ENCODE results near the gene COMMD10. TPM values are rescaled to one million over a fixed set of nuclear protein-coding genes. Genes with fewer than 3 reads are reported as not detected.

The COMMD10 gene
- total RNA-seq, 1 donor from 2014 or later, result 28.6 TPM

DNA sequence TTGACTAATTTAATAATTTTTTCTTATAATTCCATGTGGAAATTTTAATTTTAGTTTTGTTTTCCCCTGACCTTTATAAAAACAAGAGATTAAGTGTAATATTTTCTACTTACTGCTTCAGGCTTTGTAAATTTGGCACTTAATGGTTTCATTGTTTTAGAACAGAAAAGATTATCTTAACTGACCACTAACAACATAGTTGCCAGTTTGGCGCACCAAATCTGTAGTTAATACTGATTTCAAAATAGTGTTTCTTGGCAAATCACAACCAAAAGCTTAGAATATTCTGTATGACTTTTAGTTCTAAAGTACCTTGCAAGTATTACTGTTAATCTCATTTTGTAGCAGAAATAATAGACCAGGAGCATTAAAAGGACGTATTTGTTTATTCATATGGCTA is 124.3 kb downstream of the COMMD10 start:
- no peaks in the 10 kb centered on the region for H3K4me1 Mint-ChIP-seq (ENCODE audit: unreplicated experiment)
- H3K4me3 Mint-ChIP-seq, result no peak overlapping the region
- DNase-seq (ENCODE audit: extremely low spot score, unreplicated experiment), result no peak
- no peaks in the 10 kb centered on the region for H3K9me3 Mint-ChIP-seq
- no peak overlapping the region for H3K27ac Mint-ChIP-seq
- no peaks in the 10 kb centered on the region for H3K36me3 Mint-ChIP-seq
- no peak for TF ChIP-seq CTCF (conservative IDR thresholded peaks at IDR 0.05)
- no peaks in the 10 kb centered on the region for H3K27me3 Mint-ChIP-seq

GRCh38 chr5:116212225-116212624 is 127.4 kb downstream of the COMMD10 start:
- no peaks in the 10 kb centered on the region for H3K27me3 Mint-ChIP-seq
- H3K4me3 Mint-ChIP-seq, result no peak overlapping the region
- H3K27ac Mint-ChIP-seq, result no peak overlapping the region
- DNase-seq (ENCODE audit: extremely low spot score, unreplicated experiment), result no peak
- no peak for TF ChIP-seq CTCF (conservative IDR thresholded peaks at IDR 0.05)
- no peaks in the 10 kb centered on the region for H3K9me3 Mint-ChIP-seq
- no peaks in the 10 kb centered on the region for H3K4me1 Mint-ChIP-seq (ENCODE audit: unreplicated experiment)
- H3K36me3 Mint-ChIP-seq, result no peaks in the 10 kb centered on the region

DNA sequence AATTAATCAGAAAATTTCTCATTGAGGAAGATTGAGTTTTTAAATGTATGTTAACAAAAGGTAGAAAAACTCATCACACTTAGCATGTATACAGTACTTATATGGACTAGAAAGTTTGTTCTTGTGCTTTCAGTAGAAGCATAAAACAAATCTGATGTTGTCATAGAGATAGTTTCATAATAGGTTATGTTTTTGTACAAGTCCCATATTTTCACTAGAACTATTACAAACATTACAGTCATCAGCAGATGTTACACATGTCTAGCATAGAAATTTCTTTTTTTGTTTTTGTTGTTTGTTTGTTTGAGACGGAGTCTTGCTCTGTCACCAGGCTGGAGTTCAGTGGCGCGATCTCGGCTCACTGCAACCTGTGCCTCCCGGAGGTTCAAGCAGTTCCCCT is 131.4 kb downstream of the COMMD10 start:
- no peaks in the 10 kb centered on the region for H3K9me3 Mint-ChIP-seq
- H3K27me3 Mint-ChIP-seq, result no peaks in the 10 kb centered on the region
- H3K36me3 Mint-ChIP-seq, result no peaks in the 10 kb centered on the region
- DNase-seq (ENCODE audit: extremely low spot score, unreplicated experiment), result no peak
- H3K27ac Mint-ChIP-seq, result no peak overlapping the region
- H3K4me3 Mint-ChIP-seq, result no peak overlapping the region
- no peaks in the 10 kb centered on the region for H3K4me1 Mint-ChIP-seq (ENCODE audit: unreplicated experiment)
- no peak for TF ChIP-seq CTCF (conservative IDR thresholded peaks at IDR 0.05)

- Mint-ChIP-seq H3K9me3 (no peaks in the 10 kb centered on the region), H3K27me3 (no peaks in the 10 kb centered on the region), H3K36me3 (peaks cover 3% of the 10 kb centered on the region), H3K27ac (no peak overlapping the region), H3K4me1 (ENCODE audit: unreplicated experiment) (peaks cover 5% of the 10 kb centered on the region), H3K4me3 (no peak overlapping the region)
- no peak for DNase-seq (ENCODE audit: extremely low spot score, unreplicated experiment)
- no peak for TF ChIP-seq CTCF (conservative IDR thresholded peaks at IDR 0.05)
Observed at GRCh38 chr5:116225281-116225922, 140.6 kb downstream of the COMMD10 start.

GRCh38 chr5:116229131-116229689 is 144.4 kb downstream of the COMMD10 start:
- TF ChIP-seq CTCF (conservative IDR thresholded peaks at IDR 0.05), result no peak
- Mint-ChIP-seq H3K27ac (no peak overlapping the region), H3K36me3 (no peaks in the 10 kb centered on the region), H3K9me3 (peaks cover 3% of the 10 kb centered on the region), H3K4me3 (no peak overlapping the region), H3K4me1 (ENCODE audit: unreplicated experiment) (peaks cover 5% of the 10 kb centered on the region), H3K27me3 (no peaks in the 10 kb centered on the region)
- no peak for DNase-seq (ENCODE audit: extremely low spot score, unreplicated experiment)
